Osteoblast (primary cell): ENCODE results near the gene USH2A. TPM values are rescaled to one million over a fixed set of nuclear protein-coding genes. Genes with fewer than 3 reads are reported as not detected.

ENCODE experiments used
- DNase-seq: peaks from one replicate; pipeline ENCODE4 v3.0.0; 2011; ENCODE audit warnings: low spot score, mixed read lengths; ENCODE audit not compliant: insufficient read length; ENCODE audit errors: missing footprints
- H2AFZ ChIP-seq: 2 replicates; pipeline ENCODE4 v1.6.0; 2011; ENCODE audit warnings: mild to moderate bottlenecking, low read length
- H3K27ac ChIP-seq: 2 replicates; pipeline ENCODE4 v1.5.1; 2011; ENCODE audit warnings: mild to moderate bottlenecking, low read depth, low read length, moderate library complexity
- H3K27me3 ChIP-seq: 2 replicates; pipeline ENCODE4 v1.6.0; 2012; ENCODE audit warnings: mild to moderate bottlenecking, control low read depth, inconsistent platforms, low read length, moderate library complexity; ENCODE audit not compliant: insufficient read depth
- H3K36me3 ChIP-seq: 2 replicates; pipeline ENCODE4 v1.5.1; 2011; ENCODE audit warnings: mild to moderate bottlenecking, low read length, control low read depth, moderate library complexity; ENCODE audit not compliant: insufficient read depth
- H3K4me1 ChIP-seq: 2 replicates; pipeline ENCODE4 v1.5.1; 2011; ENCODE audit warnings: mild to moderate bottlenecking, low read length, control low read depth, moderate library complexity; ENCODE audit not compliant: insufficient read depth
- H3K4me2 ChIP-seq: 2 replicates; pipeline ENCODE4 v1.6.0; 2011; ENCODE audit warnings: mild to moderate bottlenecking, low read length; ENCODE audit not compliant: insufficient read depth
- H3K4me3 ChIP-seq: fragments of 200-600 bp; sonication (generic); 3 replicates; pipeline ENCODE4 v1.5.1; 2012; ENCODE audit warnings: mild to moderate bottlenecking, low read length, inconsistent platforms; ENCODE audit not compliant: insufficient read depth
- H3K79me2 ChIP-seq: 2 replicates; pipeline ENCODE4 v1.6.0; 2012; ENCODE audit warnings: mild to moderate bottlenecking, low read length, control low read depth, inconsistent platforms; ENCODE audit not compliant: insufficient read depth
- H3K9me3 ChIP-seq: 2 replicates; pipeline ENCODE4 v1.5.1; 2011; ENCODE audit warnings: low read depth, low read length, control low read depth
- H4K20me1 ChIP-seq: 2 replicates; pipeline ENCODE4 v1.6.0; 2012; ENCODE audit warnings: mild to moderate bottlenecking, low read length, control low read depth; ENCODE audit not compliant: insufficient read depth
- CTCF ChIP-seq: IDR thresholded peaks from 2 replicates; pipeline ENCODE4 v1.5.1; 2011; ENCODE audit warnings: mild to moderate bottlenecking, low read depth, low read length, moderate library complexity; ENCODE audit errors: extremely low read depth
- total RNA-seq: library from RNA; depleted of rRNA; stranded (reverse); fragments of >200 nt; gene quantifications from 2 replicates; pipeline ENCODE4 v1.2.3, GENCODE V29; 2012

Gene USH2A
- total RNA-seq, 1 donor = under 0.01 TPM

- TF ChIP-seq CTCF = no peak
- Histone ChIP-seq H3K79me2 (no peaks in the 10 kb centered on the region), H3K4me2 (no peak overlapping the region), H3K4me3 (no peak overlapping the region), H3K27ac (no peak overlapping the region), H3K36me3 (no peaks in the 10 kb centered on the region), H4K20me1 (no peaks in the 10 kb centered on the region), H3K4me1 (peaks cover 11% of the 10 kb centered on the region), H3K27me3 (no peaks in the 10 kb centered on the region), H3K9me3 (no peaks in the 10 kb centered on the region), H2AFZ (no peak overlapping the region)
- no peak for DNase-seq
These were observed 762.2 kb downstream of the USH2A start for GRCh38 chr1:215661033-215661432.

- Histone ChIP-seq H3K79me2 (no peaks in the 10 kb centered on the region), H4K20me1 (no peaks in the 10 kb centered on the region), H3K9me3 (no peaks in the 10 kb centered on the region), H2AFZ (no peak overlapping the region), H3K4me1 (peaks cover 4% of the 10 kb centered on the region), H3K4me3 (no peak overlapping the region), H3K27ac (no peak overlapping the region), H3K4me2 (no peak overlapping the region), H3K27me3 (no peaks in the 10 kb centered on the region), H3K36me3 (no peaks in the 10 kb centered on the region)
- TF ChIP-seq CTCF = no peak
- no peak for DNase-seq
These were observed 763.0 kb downstream of the USH2A start for GRCh38 chr1:215660259-215660658.

GRCh38 chr1:215657047-215657446 lies 766.2 kb downstream of the USH2A start:
- no peak overlapping the region for H3K4me2 ChIP-seq
- no peaks in the 10 kb centered on the region for H3K4me1 ChIP-seq
- H3K79me2 ChIP-seq = no peaks in the 10 kb centered on the region
- H3K9me3 ChIP-seq = no peaks in the 10 kb centered on the region
- H3K4me3 ChIP-seq = no peak overlapping the region
- H3K36me3 ChIP-seq = no peaks in the 10 kb centered on the region
- H3K27ac ChIP-seq = no peak overlapping the region
- no peak overlapping the region for H2AFZ ChIP-seq
- DNase-seq = no peak
- no peaks in the 10 kb centered on the region for H3K27me3 ChIP-seq
- no peaks in the 10 kb centered on the region for H4K20me1 ChIP-seq
- TF ChIP-seq CTCF = no peak

GRCh38 chr1:215652371-215652770 lies 770.9 kb downstream of the USH2A start:
- Histone ChIP-seq H3K27ac (no peak overlapping the region), H3K9me3 (no peaks in the 10 kb centered on the region), H4K20me1 (no peaks in the 10 kb centered on the region), H3K4me1 (no peaks in the 10 kb centered on the region), H2AFZ (no peak overlapping the region), H3K27me3 (peaks cover 2% of the 10 kb centered on the region), H3K4me2 (no peak overlapping the region), H3K4me3 (no peak overlapping the region), H3K36me3 (no peaks in the 10 kb centered on the region), H3K79me2 (no peaks in the 10 kb centered on the region)
- no peak for TF ChIP-seq CTCF
- DNase-seq = no peak
